Cortex of kidney (tissue), 1 donor: ENCODE data around the gene TRIM38.
"Not testable (repeated sequence)": the region's sequence is repeated elsewhere in the genome, so short reads cannot be mapped to it uniquely, and the experiment has no call there.

ENCODE experiments used
- DNase-seq: peaks from one replicate; lab custom pipeline; 2025; lab: John Stamatoyannopoulos, UW

The TRIM38 gene

GRCh38 chr6:25971187-25971821 lies 8.7 kb downstream of the TRIM38 start:
- DNase-seq, result no peak

GRCh38 chr6:25972128-25972527 lies 9.5 kb downstream of the TRIM38 start:
- DNase-seq, result no peak

GRCh38 chr6:25972902-25973301 lies 10.3 kb downstream of the TRIM38 start:
- no peak for DNase-seq

DNA sequence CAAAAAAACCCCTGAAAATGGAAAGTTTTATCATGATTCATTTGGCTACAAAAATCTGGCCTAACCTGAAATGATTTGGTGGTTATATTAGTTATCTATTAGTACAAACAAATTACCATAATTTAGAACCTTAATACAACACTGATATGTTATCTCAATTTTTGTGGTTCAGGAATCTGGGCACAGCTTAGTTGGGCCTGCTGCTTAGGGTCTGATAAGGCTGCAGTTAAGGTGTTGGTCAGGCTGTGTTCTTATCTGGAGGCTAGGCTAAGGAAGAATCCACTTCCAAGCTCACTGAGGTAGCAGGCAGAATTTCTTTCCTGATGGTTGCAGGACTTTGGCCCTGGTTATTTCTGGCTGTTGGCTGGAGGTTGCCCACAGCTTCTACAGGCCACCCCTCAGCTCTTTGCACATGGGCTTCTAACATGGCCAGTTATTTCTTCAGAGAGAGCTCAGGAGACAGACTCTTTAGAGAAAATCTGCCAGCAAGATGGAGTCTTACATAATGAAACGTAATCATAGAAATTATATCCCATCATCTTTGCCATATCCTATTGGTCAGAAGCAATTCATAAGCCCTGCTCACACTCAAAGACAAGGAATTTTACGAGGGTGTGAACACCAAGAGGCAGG lies 11.4 kb downstream of the TRIM38 start:
- no peak for DNase-seq

GRCh38 chr6:25975923-25976560 lies 13.4 kb downstream of the TRIM38 start:
- no peak for DNase-seq

GRCh38 chr6:25980935-25981334 lies 18.3 kb downstream of the TRIM38 start:
- DNase-seq, result no peak

GRCh38 chr6:25981568-25982263 lies 19.1 kb downstream of the TRIM38 start:
- no peak for DNase-seq

- DNase-seq, result no peak
Measured at GRCh38 chr6:25984265-25984664, 21.7 kb downstream of the TRIM38 start.

DNA sequence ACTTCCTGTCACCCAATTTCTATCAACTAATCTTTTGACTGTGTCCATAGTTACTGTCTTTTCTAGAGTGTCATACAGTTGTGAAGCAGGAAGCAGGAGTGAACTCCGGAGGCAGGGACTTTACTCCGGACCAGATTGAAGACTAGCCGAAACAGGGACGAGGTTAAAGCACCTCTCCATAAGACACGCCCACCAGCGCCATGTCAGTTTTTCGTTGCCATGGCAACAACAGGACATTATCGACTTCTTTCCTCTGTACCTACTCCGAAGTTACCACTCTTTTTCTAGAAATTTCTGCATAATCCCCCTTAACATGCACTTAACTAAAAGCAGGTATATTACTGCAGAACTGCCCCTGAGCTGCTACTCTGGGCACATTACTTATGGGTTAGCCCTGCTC lies 25.2 kb downstream of the TRIM38 start:
- no peak for DNase-seq

DNA sequence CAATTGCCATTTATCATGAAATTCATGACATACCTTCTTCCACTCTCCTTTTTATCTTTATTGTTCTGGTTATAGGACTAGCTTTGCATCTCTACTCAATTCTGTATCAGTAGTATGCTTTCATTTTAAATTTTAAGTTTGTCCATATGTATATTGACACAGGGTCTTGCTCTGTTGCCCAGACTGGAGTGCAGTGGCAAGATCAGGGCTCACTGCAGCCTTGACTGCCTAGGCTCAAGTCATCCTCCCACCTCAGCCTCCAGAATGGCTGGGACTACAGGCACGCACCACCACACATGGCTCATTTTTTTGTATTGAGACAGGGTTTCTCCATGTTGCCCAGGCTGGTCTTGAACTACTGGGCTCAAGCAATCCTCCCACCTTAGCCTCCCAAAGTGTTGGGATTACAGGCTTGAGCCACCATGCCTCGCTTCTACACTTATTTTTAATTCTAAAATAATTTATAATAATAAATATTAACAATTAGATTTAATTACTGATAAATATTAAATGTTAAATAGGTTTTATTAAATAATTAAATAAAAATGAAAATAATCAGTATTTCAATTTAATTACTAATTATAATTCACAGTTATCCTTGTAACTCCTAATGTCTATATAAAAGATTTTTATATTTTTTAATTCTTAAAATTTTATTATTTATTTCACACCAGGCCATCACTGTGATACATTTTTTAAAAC lies 27.7 kb downstream of the TRIM38 start:
- no peak for DNase-seq

DNA sequence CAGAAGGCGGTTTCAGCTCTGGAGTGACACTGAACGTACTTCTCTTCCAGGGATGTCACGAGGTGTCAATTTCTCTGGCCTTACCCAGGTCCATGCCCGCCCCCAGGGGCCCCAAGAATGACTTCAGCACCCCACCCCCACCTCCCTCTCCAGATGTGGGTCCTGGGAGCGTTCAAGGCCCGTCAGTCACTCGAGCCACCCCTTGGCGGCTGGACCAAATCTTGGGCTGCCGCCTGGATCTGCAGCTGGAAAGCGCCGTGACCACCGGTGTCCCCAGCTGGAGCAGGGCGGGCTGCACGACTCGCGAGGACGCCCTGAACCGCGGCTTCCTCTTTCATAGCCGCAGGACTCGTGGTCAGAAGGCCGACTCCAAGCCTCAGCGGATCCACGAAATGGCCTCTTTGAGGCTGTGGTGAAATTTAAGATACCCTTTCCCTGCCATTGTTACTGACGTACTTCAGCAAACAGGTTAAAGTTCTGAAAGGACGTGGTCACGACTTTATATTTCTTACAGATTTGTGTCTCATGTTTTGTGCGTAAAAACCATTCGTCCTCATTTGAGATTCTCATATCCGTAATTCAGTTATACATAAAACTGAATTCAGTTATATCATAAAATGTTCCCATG lies 29.3 kb downstream of the TRIM38 start:
- DNase-seq, result peak; percentile 13

- DNase-seq, result peak; percentile 35
Measured at GRCh38 chr6:25992413-25993340, 30.1 kb downstream of the TRIM38 start.

- not testable (repeated sequence) for DNase-seq
Measured at GRCh38 chr6:25993341-25993684, 30.7 kb downstream of the TRIM38 start.

- DNase-seq, result no peak
Measured at GRCh38 chr6:25995507-25995906, 32.9 kb downstream of the TRIM38 start.

GRCh38 chr6:25997921-25998320 lies 35.3 kb downstream of the TRIM38 start:
- no peak for DNase-seq

DNA sequence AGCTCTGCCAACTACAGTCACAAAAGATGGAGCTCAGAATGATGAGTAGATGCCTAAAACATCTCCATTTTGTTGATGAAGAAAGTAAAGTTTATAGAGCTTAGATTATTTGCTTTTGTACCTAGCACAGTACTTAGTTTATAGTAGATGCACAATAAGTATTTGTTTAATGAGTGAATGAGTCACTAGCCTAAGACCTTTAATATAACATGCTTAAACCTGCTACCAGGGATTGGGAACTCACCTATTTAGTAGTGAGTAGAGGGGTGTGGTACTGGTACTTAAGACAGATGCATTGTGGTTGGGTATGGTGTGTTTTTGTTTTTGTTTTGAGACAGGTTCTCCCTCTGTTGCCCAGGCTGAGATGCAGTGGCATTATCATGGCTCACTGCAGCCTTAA lies 35.8 kb downstream of the TRIM38 start:
- no peak for DNase-seq

DNA sequence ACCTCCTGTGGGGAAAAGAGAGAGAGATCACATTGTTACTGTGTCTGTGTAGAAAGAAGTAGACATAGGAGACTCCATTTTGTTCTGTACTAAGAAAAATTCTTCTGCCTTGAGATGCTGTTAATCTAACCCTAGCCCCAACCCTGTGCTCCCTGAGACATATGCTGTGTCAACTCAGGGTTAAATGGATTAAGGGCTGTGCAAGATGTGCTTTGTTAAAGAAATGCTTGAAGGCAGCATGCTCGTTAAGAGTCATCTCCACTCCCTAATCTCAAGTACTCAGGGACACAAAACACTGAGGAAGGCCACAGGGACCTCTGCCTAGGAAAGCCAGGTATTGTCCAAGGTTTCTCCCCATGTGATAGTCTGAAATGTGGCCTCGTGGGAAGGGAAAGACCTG lies 36.6 kb downstream of the TRIM38 start:
- DNase-seq, result not testable (repeated sequence)

- DNase-seq, result no peak
Measured at GRCh38 chr6:26000366-26001144, 38.0 kb downstream of the TRIM38 start.

DNA sequence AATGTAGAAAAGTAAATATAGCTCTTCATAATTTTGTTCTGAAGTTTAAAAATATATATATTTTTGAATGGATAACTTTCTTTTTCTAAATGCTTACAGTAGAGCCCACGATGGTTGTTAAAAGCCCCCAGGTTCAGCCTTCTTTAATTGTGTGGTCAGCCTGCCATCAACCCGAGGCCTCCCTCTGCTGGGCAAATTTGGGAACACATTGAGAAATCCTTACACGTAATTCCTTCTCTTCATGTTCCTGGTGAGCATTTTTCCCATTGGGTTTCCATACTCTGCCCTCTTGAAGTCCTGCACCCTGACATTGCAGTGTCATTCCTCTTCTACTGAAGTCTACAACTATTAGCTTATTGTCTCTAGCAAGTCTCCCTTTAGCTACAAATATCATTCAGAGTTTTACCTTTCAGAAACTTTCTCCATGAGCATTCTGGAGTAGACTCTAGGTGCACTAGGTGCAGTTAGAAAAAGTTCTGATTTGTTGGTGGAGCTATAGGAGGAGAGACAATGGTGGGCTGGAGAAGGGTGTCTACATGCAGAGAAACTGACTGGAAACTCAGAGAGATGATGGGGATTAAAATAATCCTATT lies 40.6 kb downstream of the TRIM38 start:
- no peak for DNase-seq
